ENCODE data around the gene ITGA11. TPM values are rescaled to one million over a fixed set of nuclear protein-coding genes. Genes with fewer than 3 reads are reported as not detected.
A peak's percentile ranks its signal among the peaks of the same experiment; 100 is the strongest.

The ITGA11 gene
- total and polyA plus RNA-seq, 8 donors, result 0.08 to 12.1 (median 2.0) TPM

DNA sequence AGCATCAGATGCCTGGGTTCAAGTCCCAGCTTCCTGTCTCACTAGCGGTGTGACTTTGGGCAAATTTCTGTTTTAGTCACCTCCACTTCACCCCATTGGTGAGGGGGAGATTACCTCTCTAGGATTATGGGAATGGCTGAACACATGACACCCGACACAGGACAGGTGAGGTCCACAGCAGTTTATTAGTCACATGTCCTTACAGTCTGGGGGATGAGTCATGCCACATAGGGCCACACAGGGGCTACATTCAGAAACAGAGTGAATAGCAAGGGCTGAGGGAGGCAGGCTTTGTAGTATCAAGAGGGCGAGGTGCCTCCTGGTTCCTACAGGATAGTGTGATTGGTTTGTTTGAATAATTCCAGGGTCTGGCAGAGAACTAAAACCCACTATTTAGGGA, 15.2 kb upstream of the ITGA11 start:
- no peak for DNase-seq
- no peak for TF ChIP-seq EP300 (IDR thresholded peaks at IDR 0.05)
- no peak for TF ChIP-seq POLR2AphosphoS5 (IDR thresholded peaks at IDR 0.05)
- TF ChIP-seq, protein P1, sequence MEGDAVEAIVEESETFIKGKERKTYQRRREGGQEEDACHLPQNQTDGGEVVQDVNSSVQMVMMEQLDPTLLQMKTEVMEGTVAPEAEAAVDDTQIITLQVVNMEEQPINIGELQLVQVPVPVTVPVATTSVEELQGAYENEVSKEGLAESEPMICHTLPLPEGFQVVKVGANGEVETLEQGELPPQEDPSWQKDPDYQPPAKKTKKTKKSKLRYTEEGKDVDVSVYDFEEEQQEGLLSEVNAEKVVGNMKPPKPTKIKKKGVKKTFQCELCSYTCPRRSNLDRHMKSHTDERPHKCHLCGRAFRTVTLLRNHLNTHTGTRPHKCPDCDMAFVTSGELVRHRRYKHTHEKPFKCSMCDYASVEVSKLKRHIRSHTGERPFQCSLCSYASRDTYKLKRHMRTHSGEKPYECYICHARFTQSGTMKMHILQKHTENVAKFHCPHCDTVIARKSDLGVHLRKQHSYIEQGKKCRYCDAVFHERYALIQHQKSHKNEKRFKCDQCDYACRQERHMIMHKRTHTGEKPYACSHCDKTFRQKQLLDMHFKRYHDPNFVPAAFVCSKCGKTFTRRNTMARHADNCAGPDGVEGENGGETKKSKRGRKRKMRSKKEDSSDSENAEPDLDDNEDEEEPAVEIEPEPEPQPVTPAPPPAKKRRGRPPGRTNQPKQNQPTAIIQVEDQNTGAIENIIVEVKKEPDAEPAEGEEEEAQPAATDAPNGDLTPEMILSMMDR (IDR thresholded peaks at IDR 0.05), result no peak
- no peak for TF ChIP-seq POLR2A (IDR thresholded peaks at IDR 0.05)
- intact Hi-C loops (cut with DNase I; ENCODE audit: low total_unique reads), result no loop called here

GRCh38 chr15:68445351-68445750, 13.4 kb upstream of the ITGA11 start:
- 71 to 82% (median 75%) methylated on average over 2 of the region's 2 CpGs for WGBS, 5 donors
- DNase-seq, result no peak
- H3K27ac ChIP-seq, result no peak overlapping the region
- H3K36me3 ChIP-seq, result no peaks in the 10 kb centered on the region
- no peak overlapping the region for H3K4me3 ChIP-seq
- intact Hi-C loops (cut with DNase I; ENCODE audit: low total_unique reads), result no loop called here
- H3K4me1 ChIP-seq, result no peaks in the 10 kb centered on the region
- TF ChIP-seq POLR2A (IDR thresholded peaks at IDR 0.05) (no peak), POLR2AphosphoS5 (IDR thresholded peaks at IDR 0.05) (no peak), EP300 (IDR thresholded peaks at IDR 0.05) (no peak)
- TF ChIP-seq, protein P1 (IDR thresholded peaks at IDR 0.05), result no peak
- no peaks in the 10 kb centered on the region for H3K9me3 ChIP-seq
- H3K27me3 ChIP-seq, result peaks cover 0 to 11% (median 6%) of the 10 kb centered on the region in 3 donors

More for the DNA sequence above, 15.2 kb upstream of the ITGA11 start:
- no peaks in the 10 kb centered on the region for H3K4me1 ChIP-seq
- H3K27me3 ChIP-seq, result peaks cover 0 to 17% (median 6%) of the 10 kb centered on the region in 3 donors
- H3K9me3 ChIP-seq, result no peaks in the 10 kb centered on the region
- H3K36me3 ChIP-seq, result no peaks in the 10 kb centered on the region
- no peak overlapping the region for H3K27ac ChIP-seq
- WGBS, 5 donors, result 68 to 79% (median 70%) methylated on average over 3 of the region's 3 CpGs
- H3K4me3 ChIP-seq, result no peak overlapping the region

- H3K4me1 ChIP-seq, result no peaks in the 10 kb centered on the region
- H3K27me3 ChIP-seq, result peaks cover 0 to under 1% (median 0%) of the 10 kb centered on the region in 3 donors
- H3K9me3 ChIP-seq, result no peaks in the 10 kb centered on the region
- no peak overlapping the region for H3K27ac ChIP-seq
- DNase-seq, result no peak
- no peaks in the 10 kb centered on the region for H3K36me3 ChIP-seq
- intact Hi-C loops (cut with DNase I; ENCODE audit: low total_unique reads), result no loop called here
- no peak overlapping the region for H3K4me3 ChIP-seq
- TF ChIP-seq POLR2A (IDR thresholded peaks at IDR 0.05), result no peak
- TF ChIP-seq, protein P1 (IDR thresholded peaks at IDR 0.05), result no peak
- TF ChIP-seq EP300 (IDR thresholded peaks at IDR 0.05), result no peak
- no peak for TF ChIP-seq POLR2AphosphoS5 (IDR thresholded peaks at IDR 0.05)
Observed at GRCh38 chr15:68444336-68444735, 12.4 kb upstream of the ITGA11 start.

DNA sequence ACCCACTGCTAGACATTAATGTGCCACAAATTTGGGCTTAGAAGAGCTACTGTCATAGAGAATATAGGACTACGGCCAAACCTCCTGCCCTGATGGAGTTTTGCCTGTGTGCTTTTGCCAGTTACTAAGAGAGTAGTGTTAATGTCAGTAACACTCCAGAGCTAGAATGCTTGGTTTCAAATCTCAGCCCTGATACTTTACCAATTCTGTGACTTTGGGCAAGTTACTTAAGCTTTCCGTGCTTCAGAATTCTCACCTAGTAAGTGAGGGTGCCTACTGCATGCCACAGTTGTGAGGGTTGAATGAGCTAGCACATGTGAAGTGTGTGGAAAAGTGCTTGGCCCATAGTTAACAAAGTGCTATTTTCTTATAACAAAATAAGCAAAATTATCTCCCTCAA, 10.9 kb upstream of the ITGA11 start:
- Histone ChIP-seq H3K4me1 (no peaks in the 10 kb centered on the region), H3K27ac (no peak overlapping the region), H3K27me3 (peaks cover 0 to 5% (median 0%) of the 10 kb centered on the region in 3 donors), H3K9me3 (no peaks in the 10 kb centered on the region), H3K36me3 (no peaks in the 10 kb centered on the region), H3K4me3 (no peak overlapping the region)
- WGBS, 5 donors, result 81 to 90% (median 86%) methylated on average over 2 of the region's 2 CpGs
- intact Hi-C loops (cut with DNase I; ENCODE audit: low total_unique reads), result no loop called here
- DNase-seq, result no peak
- TF ChIP-seq POLR2A (IDR thresholded peaks at IDR 0.05), result no peak

- H3K27me3 ChIP-seq, result peaks cover 0 to 13% (median 0%) of the 10 kb centered on the region in 3 donors
- no peaks in the 10 kb centered on the region for H3K9me3 ChIP-seq
- H3K36me3 ChIP-seq, result no peaks in the 10 kb centered on the region
- peak in 1 of 2 donors; percentile 35 for DNase-seq
- no peak overlapping the region for H3K4me3 ChIP-seq
- no peak overlapping the region for H3K27ac ChIP-seq
- no peaks in the 10 kb centered on the region for H3K4me1 ChIP-seq
- intact Hi-C loops (cut with DNase I; ENCODE audit: low total_unique reads), result no loop called here
- WGBS, 5 donors, result 74 to 84% (median 80%) methylated on average over 4 of the region's 4 CpGs
- TF ChIP-seq, protein P1 (IDR thresholded peaks at IDR 0.05), result no peak
- no peak for TF ChIP-seq EP300 (IDR thresholded peaks at IDR 0.05)
- TF ChIP-seq POLR2AphosphoS5 (IDR thresholded peaks at IDR 0.05), result no peak
- TF ChIP-seq POLR2A (IDR thresholded peaks at IDR 0.05), result no peak
Observed at GRCh38 chr15:68442041-68442440, 10.1 kb upstream of the ITGA11 start.

Measured in stomach (tissue), 9 donors.